Neuron (in vitro differentiated cells): ENCODE results near the gene MAGEB2.

Source experiments
- H2AFZ ChIP-seq: one replicate; pipeline ENCODE4 v1.6.1; 2013; ENCODE audit warnings: low read depth, mild to moderate bottlenecking, inconsistent platforms, low read length, moderate library complexity
- H3K27me3 ChIP-seq: one replicate; pipeline ENCODE4 v1.6.1; 2013; ENCODE audit warnings: low read length; ENCODE audit not compliant: insufficient read depth
- H3K36me3 ChIP-seq: one replicate; pipeline ENCODE4 v1.6.1; 2013; ENCODE audit warnings: low read length; ENCODE audit not compliant: insufficient read depth
- H3K4me1 ChIP-seq: one replicate; pipeline ENCODE4 v1.6.1; 2013; ENCODE audit warnings: low read length; ENCODE audit not compliant: insufficient read depth
- H3K4me3 ChIP-seq: 2 replicates; pipeline ENCODE4 v1.5.1; 2013; ENCODE audit warnings: mild to moderate bottlenecking, low read length, moderate library complexity
- H3K9me3 ChIP-seq: one replicate; pipeline ENCODE4 v1.6.1; 2013; ENCODE audit warnings: low read length

Gene MAGEB2

GRCh38 chrX:30241724-30242415 lies 26.5 kb downstream of the MAGEB2 start, which contains the start of gene MAGEB4:
Gene MAGEB4 (plus strand): TSS chrX:30242000. CDS start chrX:30242136, 136 bp downstream.
- Histone ChIP-seq H3K27me3 (no peaks in the 10 kb centered on the region), H3K4me1 (no peaks in the 10 kb centered on the region), H3K36me3 (no peaks in the 10 kb centered on the region), H3K4me3 (no peak within 1 kb of the TSS), H2AFZ (no peak within 1 kb of the TSS), H3K9me3 (no peaks in the 10 kb centered on the region)

- H2AFZ ChIP-seq, result no peak within 1 kb of the TSS
- H3K4me1 ChIP-seq, result no peaks in the 10 kb centered on the region
- H3K4me3 ChIP-seq, result no peak within 1 kb of the TSS
- no peaks in the 10 kb centered on the region for H3K27me3 ChIP-seq
- H3K36me3 ChIP-seq, result no peaks in the 10 kb centered on the region
- no peaks in the 10 kb centered on the region for H3K9me3 ChIP-seq
These were observed 31.6 kb downstream of the MAGEB2 start, which contains the start of gene MAGEB1 for GRCh38 chrX:30246769-30247489. Gene MAGEB1 (plus strand): TSS chrX:30247146. CDS start chrX:30250494, 3,348 bp downstream.

- H3K4me1 ChIP-seq, result no peaks in the 10 kb centered on the region
- no peaks in the 10 kb centered on the region for H3K9me3 ChIP-seq
- no peaks in the 10 kb centered on the region for H3K36me3 ChIP-seq
- H3K4me3 ChIP-seq, result no peak overlapping the region
- no peak overlapping the region for H2AFZ ChIP-seq
- no peaks in the 10 kb centered on the region for H3K27me3 ChIP-seq
These were observed 33.5 kb downstream of the MAGEB2 start for GRCh38 chrX:30248854-30249253.

GRCh38 chrX:30253257-30253656 lies 37.9 kb downstream of the MAGEB2 start:
- H3K27me3 ChIP-seq, result no peaks in the 10 kb centered on the region
- no peak overlapping the region for H2AFZ ChIP-seq
- no peaks in the 10 kb centered on the region for H3K36me3 ChIP-seq
- no peak overlapping the region for H3K4me3 ChIP-seq
- H3K4me1 ChIP-seq, result no peaks in the 10 kb centered on the region
- H3K9me3 ChIP-seq, result no peaks in the 10 kb centered on the region

- no peak overlapping the region for H3K4me3 ChIP-seq
- H3K27me3 ChIP-seq, result no peaks in the 10 kb centered on the region
- no peaks in the 10 kb centered on the region for H3K9me3 ChIP-seq
- no peaks in the 10 kb centered on the region for H3K36me3 ChIP-seq
- no peak overlapping the region for H2AFZ ChIP-seq
- no peaks in the 10 kb centered on the region for H3K4me1 ChIP-seq
These were observed 44.6 kb downstream of the MAGEB2 start for GRCh38 chrX:30259927-30260326.

- no peaks in the 10 kb centered on the region for H3K4me1 ChIP-seq
- peaks cover 2% of the 10 kb centered on the region for H3K27me3 ChIP-seq
- no peaks in the 10 kb centered on the region for H3K36me3 ChIP-seq
- no peaks in the 10 kb centered on the region for H3K9me3 ChIP-seq
- no peak overlapping the region for H3K4me3 ChIP-seq
- no peak overlapping the region for H2AFZ ChIP-seq
These were observed 45.6 kb downstream of the MAGEB2 start for GRCh38 chrX:30261012-30261411.

- Histone ChIP-seq H3K4me3 (no peak overlapping the region), H3K27me3 (peaks cover 2% of the 10 kb centered on the region), H3K9me3 (no peaks in the 10 kb centered on the region), H3K36me3 (no peaks in the 10 kb centered on the region), H2AFZ (no peak overlapping the region), H3K4me1 (no peaks in the 10 kb centered on the region)
These were observed 47.4 kb downstream of the MAGEB2 start for GRCh38 chrX:30262763-30263162.
